K562 (cell line): ENCODE measurements around the gene UROS. TPM values are rescaled to one million over a fixed set of nuclear protein-coding genes. Genes with fewer than 3 reads are reported as not detected.

Experiments used
- ATAC-seq: fragments of 200-7000 bp; cut with Tn5 transposase; 3 replicates; pipeline ENCODE4 v1.9.1; 2020; ENCODE audit warnings: moderate library complexity
- BruUV-seq: library from RNA; stranded (reverse); fragments of 400-500 nt; replicated peaks from 2 replicates; lab custom pipeline; 2021; lab: Mats Ljungman, UMichigan
- CTCF ChIA-PET: fragments of 300-600 bp; formaldehyde crosslinking; extraction: SDS; loops from one replicate; lab custom pipeline; 2021; ENCODE audit warnings: low intra/inter-chr PET ratio; lab: Yijun Ruan, JAX
- POLR2A ChIA-PET: fragments of 300-600, 350-650 bp; sonication (Branson Sonifier 250); formaldehyde crosslinking; extraction: SDS; loops from one replicate; lab custom pipeline; 2021; ENCODE audit warnings: antibody characterized with exemption, inconsistent platforms; lab: Yijun Ruan, JAX
- DNase-seq, 4 experiments: peaks; one replicate each; pipeline versions ENCODE4 v3.0.0 to v3.0.0-alpha.2; 2011 to 2018; ENCODE audit warnings: low spot score in 3 of 4, mixed read lengths in 3 of 4; ENCODE audit errors: extremely low read depth in 1 of 4
- FAIRE-seq: peaks from 2 replicates; lab custom pipeline; 2011; peaks lifted over from hg19 to GRCh38; lab: Jason Lieb, UNC
- H2AFZ ChIP-seq: 2 replicates; pipeline ENCODE4 v1.6.0; 2011; ENCODE audit warnings: low read depth, low read length, control low read depth, inconsistent platforms
- H3K27ac ChIP-seq: fragments of 200-600 bp; 3 replicates; pipeline ENCODE4 v1.8.0; 2011; ENCODE audit warnings: low read depth, mild to moderate bottlenecking, control low read depth, inconsistent platforms, low read length, moderate library complexity, mixed read lengths; ENCODE audit errors: extremely low read depth
- H3K27me3 ChIP-seq, 2 experiments: fragments of 300-600 bp in 1 of 2; 2 replicates in 1 of 2; 3 replicates in 1 of 2; pipeline versions ENCODE4 v1.6.0 to v1.8.0; 2011; ENCODE audit warnings: inconsistent platforms in 2 of 2, low read length in 2 of 2, mild to moderate bottlenecking in 1 of 2, mixed read lengths in 1 of 2, moderate library complexity in 1 of 2; ENCODE audit not compliant: control insufficient read depth in 2 of 2, insufficient read depth in 2 of 2
- H3K36me3 ChIP-seq: fragments of 300-600 bp; 3 replicates; pipeline ENCODE4 v1.8.0; 2011; ENCODE audit warnings: mild to moderate bottlenecking, low read length, inconsistent platforms; ENCODE audit not compliant: control insufficient read depth, insufficient read depth
- H3K4me1 ChIP-seq, 2 experiments: fragments of 200-600 bp in 1 of 2; replicated peaks in 1 of 2; 2 replicates in 1 of 2; 3 replicates in 1 of 2; pipeline versions ENCODE4 v1.5.1 to v1.8.0; 2011; ENCODE audit warnings: inconsistent platforms in 2 of 2, low read length in 2 of 2, mild to moderate bottlenecking in 1 of 2, mixed read lengths in 1 of 2, moderate library complexity in 1 of 2; ENCODE audit not compliant: control insufficient read depth in 2 of 2, insufficient read depth in 2 of 2
- H3K4me2 ChIP-seq: 2 replicates; pipeline ENCODE4 v1.6.1; 2011; ENCODE audit warnings: low read length, control low read depth, inconsistent platforms, mixed read lengths; ENCODE audit not compliant: insufficient read depth
- H3K4me3 ChIP-seq: fragments of 200-600 bp; sonication (generic), shearing (Covaris generic); 2 replicates; pipeline ENCODE4 v1.5.1; 2016; ENCODE audit warnings: control low read depth, inconsistent platforms
- H3K79me2 ChIP-seq: fragments of 200-600 bp; 3 replicates; pipeline ENCODE4 v1.8.0; 2011; ENCODE audit warnings: low read length, inconsistent platforms; ENCODE audit not compliant: control insufficient read depth, insufficient read depth
- H3K9ac ChIP-seq, 2 experiments: 2 replicates each; pipeline versions ENCODE4 v1.6.0 to v1.6.1; 2011; ENCODE audit warnings: low read depth in 2 of 2, low read length in 2 of 2, control low read depth in 1 of 2, inconsistent platforms in 1 of 2, mild to moderate bottlenecking in 1 of 2, mixed read lengths in 1 of 2; ENCODE audit not compliant: insufficient read depth in 1 of 2
- H3K9me1 ChIP-seq: one replicate; pipeline ENCODE4 v1.6.0; 2011; ENCODE audit warnings: inconsistent platforms, mild to moderate bottlenecking, low read length, moderate library complexity; ENCODE audit not compliant: control insufficient read depth, insufficient read depth
- H3K9me3 ChIP-seq: replicated peaks from 2 replicates; pipeline ENCODE4 v1.5.1; 2011; ENCODE audit warnings: low read depth, low read length, inconsistent platforms; ENCODE audit not compliant: control insufficient read depth, insufficient read depth
- H4K20me1 ChIP-seq: replicated peaks from 2 replicates; pipeline ENCODE4 v1.6.1; 2011; ENCODE audit warnings: low read length, inconsistent platforms, mixed read lengths; ENCODE audit not compliant: control insufficient read depth, insufficient read depth
- CHD4 ChIP-seq: fragments of 200-600 bp; sonication (generic); IDR thresholded peaks from 3 replicates; pipeline ENCODE4 v1.6.1; 2012; ENCODE audit warnings: low read depth, mild to moderate bottlenecking, mixed read lengths, low read length, inconsistent platforms; ENCODE audit not compliant: insufficient read depth, insufficient replicate concordance, poor library complexity, severe bottlenecking
- EZH2 ChIP-seq: IDR thresholded peaks from 2 replicates; pipeline ENCODE4 v1.6.1; 2012; ENCODE audit warnings: low read depth, mild to moderate bottlenecking, inconsistent platforms, low read length, borderline replicate concordance
- GATAD2B ChIP-seq: fragments of 450-650 bp; IDR thresholded peaks from 2 replicates; pipeline ENCODE4 v1.6.1; 2017; ENCODE audit warnings: mild to moderate bottlenecking, borderline replicate concordance
- HIVEP1 ChIP-seq: fragments of 250-450 bp; sonication (Bioruptor Pico); IDR thresholded peaks from 2 replicates; pipeline ENCODE4 v1.4.0; 2020; ENCODE audit warnings: mild to moderate bottlenecking
- PPARD ChIP-seq: fragments of 250-450 bp; sonication (Bioruptor Pico); IDR thresholded peaks from 2 replicates; pipeline ENCODE4 v1.8.0; 2022; ENCODE audit warnings: inconsistent platforms, mild to moderate bottlenecking, moderate library complexity
- RBM17 ChIP-seq: fragments of 200-400 bp; formaldehyde crosslinking; IDR thresholded peaks from 2 replicates; pipeline ENCODE4 v1.6.1; 2017; ENCODE audit warnings: low read depth, mild to moderate bottlenecking, low read length, borderline replicate concordance
- SNRNP70 ChIP-seq: fragments of 200-400 bp; formaldehyde crosslinking; optimal IDR thresholded peaks from 2 replicates; pipeline ENCODE3; 2017; ENCODE audit warnings: low read depth, low read length
- TAF9B ChIP-seq: fragments of 450-650 bp; IDR thresholded peaks from 2 replicates; pipeline ENCODE4 v1.6.1; 2018; ENCODE audit warnings: mild to moderate bottlenecking; ENCODE audit not compliant: partially characterized antibody
- ZBTB26 ChIP-seq: fragments of 450-650 bp; formaldehyde crosslinking; IDR thresholded peaks from 2 replicates; pipeline ENCODE4 v1.4.0; 2022; ENCODE audit warnings: missing genetic modification characterization
- ZNF3 ChIP-seq: fragments of 250-450 bp; sonication (Bioruptor Pico); IDR thresholded peaks from 2 replicates; pipeline ENCODE4 v1.5.0; 2021; ENCODE audit warnings: mild to moderate bottlenecking, moderate library complexity
- ZNF609 ChIP-seq: sonication (generic); formaldehyde crosslinking; IDR thresholded peaks from 2 replicates; pipeline ENCODE4 v1.8.1; 2023; ENCODE audit warnings: missing genetic modification reagents, mild to moderate bottlenecking, borderline replicate concordance
- WGBS: fragments of 100-300 bp; shearing (Covaris generic); methylation state at CpG from one replicate; pipeline ENCODE4 v1.1.6; 2016; ENCODE audit warnings: low coverage, mixed read lengths; ENCODE audit not compliant: insufficient coverage; ENCODE audit errors: missing lambda C conversion rate; 5-methylcytosine and 5-hydroxymethylcytosine counted together
- in situ Hi-C: fragments of 300-500 bp; cut with MboI; formaldehyde crosslinking; loops from 4 replicates; pipeline ENCODE4 v1.15.0; 2018; ENCODE audit warnings: inconsistent platforms, mixed read lengths
- intact Hi-C: fragments of 100-400 bp; cut with micrococcal nuclease; formaldehyde crosslinking; loops from 2 replicates; pipeline ENCODE4 v1.14.2; 2022
- polyA plus RNA-seq, 8 experiments: library from polyadenylated mRNA; depleted of rRNA in 4 of 8; stranded (reverse) in 5 of 8; unstranded in 3 of 8; fragments of >200 nt; fragmentation: Nextera tagmentation in 2 of 8; fragmentation: Illumina TruSeq in 1 of 8; extraction: Ambion mirVana in 2 of 8; extraction: Trizol in 1 of 8; gene quantifications; 2 replicates each; pipeline versions ENCODE4 v1.2.1 to v1.2.3, GENCODE V29; 2011 to 2014; ENCODE audit warnings: inconsistent platforms in 1 of 8, missing spikeins in 1 of 8
- total RNA-seq, 7 experiments: library from RNA; depleted of rRNA in 6 of 7; stranded (reverse); fragments of >200 nt in 6 of 7; fragmentation: Illumina TruSeq in 2 of 7; extraction: Trizol in 2 of 7; gene quantifications; 2 replicates each; pipeline versions ENCODE4 v1.2.1 to v1.2.3, GENCODE V29; 2011 to 2021; ENCODE audit warnings: low replicate concordance in 1 of 7

Gene UROS
- total and polyA plus RNA-seq, 9 of the 15 experiments (the other 6 are each of a cell fraction or from before 2014, with no cell fraction given), result 6.4 to 39.1 (median 32.3) TPM

GRCh38 chr10:125747417-125747816, 75.6 kb downstream of the UROS start:
- in situ Hi-C loops, result no loop called here
- POLR2A ChIA-PET, result no interaction called here
- Histone ChIP-seq H3K9me1 (no peaks in the 10 kb centered on the region), H3K79me2 (no peaks in the 10 kb centered on the region)
- BruUV-seq, result no TSS peak
- TF ChIP-seq TAF9B, result no peak
- no peak for TF ChIP-seq ZBTB26
- TF ChIP-seq, all 486 proteins: peak for 0
- intact Hi-C loops, result no loop called here
- CTCF ChIA-PET, result no interaction called here
- Histone ChIP-seq H3K9ac (no peak overlapping the region), H4K20me1 (no peaks in the 10 kb centered on the region), H2AFZ (no peak overlapping the region), H3K36me3 (peaks cover 75% of the 10 kb centered on the region), H3K4me1 (no peaks in the 10 kb centered on the region), H3K4me2 (no peak overlapping the region), H3K27ac (no peak overlapping the region), H3K9me3 (no peaks in the 10 kb centered on the region), H3K27me3 (no peaks in the 10 kb centered on the region), H3K4me3 (no peak overlapping the region)
- ATAC-seq (no peak), FAIRE-seq (no peak), DNase-seq (no peak)
- WGBS, result 75% methylated on average over 5 of the region's 5 CpGs

GRCh38 chr10:125744909-125745308, 78.1 kb downstream of the UROS start:
- WGBS, result 86% methylated on average over 2 of the region's 2 CpGs
- Histone ChIP-seq H3K36me3 (peaks cover 72% of the 10 kb centered on the region), H2AFZ (no peak overlapping the region), H3K4me2 (no peak overlapping the region), H3K27me3 (no peaks in the 10 kb centered on the region), H3K4me3 (no peak overlapping the region), H3K9me3 (no peaks in the 10 kb centered on the region), H3K27ac (no peak overlapping the region), H4K20me1 (no peaks in the 10 kb centered on the region), H3K9ac (no peak overlapping the region), H3K4me1 (no peaks in the 10 kb centered on the region), H3K9me1 (no peaks in the 10 kb centered on the region), H3K79me2 (no peaks in the 10 kb centered on the region)
- ATAC-seq, result no peak
- no peak for DNase-seq
- FAIRE-seq, result no peak
- CTCF ChIA-PET, result no interaction called here
- in situ Hi-C loops, result no loop called here
- intact Hi-C loops, result no loop called here
- POLR2A ChIA-PET, result no interaction called here
- no TSS peak for BruUV-seq
- TF ChIP-seq HIVEP1 (CRISPR knock-in tag) (no peak), CHD4 (no peak), RBM17 (no peak), PPARD (no peak), EZH2 (no peak), SNRNP70 (no peak), ZNF609 (CRISPR knock-in tag) (no peak), ZNF3 (no peak), GATAD2B (no peak)
